Transverse colon (tissue), 4 donors: ENCODE results near the gene TNFAIP6.

Experiments
- POLR2A ChIP-seq: fragments of 450-650 bp; IDR thresholded peaks from one replicate; pipeline ENCODE4 v1.6.1; 2016; ENCODE audit warnings: antibody characterized with exemption, mild to moderate bottlenecking, moderate library complexity
- POLR2AphosphoS5 ChIP-seq, 3 donors: sonication (generic); formaldehyde crosslinking; IDR thresholded peaks; one replicate each; pipeline ENCODE4 v1.6.1; 2016; ENCODE audit warnings: antibody characterized with exemption in 3 of 3
- TF ChIP-seq, protein P1 (sequence below), 5 experiments: fragments of 200-600 bp in 3 of 5; fragments of 450-650 bp in 2 of 5; sonication (generic) in 3 of 5; IDR thresholded peaks; 1 replicate in 2 of 5; 2 replicates in 3 of 5; pipeline ENCODE4 v1.5.1; 2016 to 2017; ENCODE audit warnings: antibody characterized with exemption in 5 of 5, inconsistent platforms in 3 of 5, mild to moderate bottlenecking in 2 of 5, moderate library complexity in 1 of 5

DNA sequence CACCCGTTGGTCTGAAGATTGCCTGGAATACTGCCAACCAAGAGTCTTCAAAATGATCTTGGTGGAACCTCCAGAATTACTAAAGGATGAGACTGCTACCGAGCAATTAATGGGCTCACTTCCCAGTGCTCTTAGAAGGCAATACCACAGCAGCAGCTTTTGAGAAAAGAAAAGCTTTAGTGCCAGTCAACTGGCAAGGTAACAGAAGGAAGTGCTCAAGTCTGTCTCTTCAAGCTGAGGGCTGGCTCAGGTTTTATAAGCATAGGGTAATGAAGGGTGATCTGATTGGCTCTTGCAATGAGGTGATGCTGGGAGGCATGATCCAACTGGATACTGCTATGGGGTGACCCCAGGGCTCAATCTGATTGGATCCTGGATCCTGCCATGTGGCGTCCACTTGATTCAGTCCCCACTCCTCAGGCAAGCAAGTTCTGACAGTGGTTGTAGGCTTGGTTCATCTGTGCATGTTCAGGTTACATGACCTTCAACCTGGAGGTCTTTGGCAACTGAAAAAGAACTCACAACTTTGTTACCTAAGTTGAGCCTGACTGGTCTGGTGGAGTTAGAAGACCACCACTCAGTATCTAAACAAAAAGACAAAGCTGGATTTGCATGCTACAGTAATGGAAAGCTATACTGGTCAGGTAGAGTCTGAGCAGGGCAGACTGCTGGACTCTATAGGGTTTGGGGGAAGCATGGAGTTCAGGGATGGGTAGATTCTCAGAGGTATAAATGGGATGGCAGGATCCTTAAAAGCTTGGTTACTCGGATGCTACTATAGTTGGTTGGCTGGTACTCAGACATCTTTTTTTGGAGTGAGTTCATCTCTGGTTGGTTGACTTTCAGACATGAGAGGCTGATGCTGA is 38.4 kb downstream of the TNFAIP6 start:
- TF ChIP-seq POLR2AphosphoS5 (IDR thresholded peaks at IDR 0.05) (no peak), POLR2A (no peak)
- TF ChIP-seq, protein P1, sequence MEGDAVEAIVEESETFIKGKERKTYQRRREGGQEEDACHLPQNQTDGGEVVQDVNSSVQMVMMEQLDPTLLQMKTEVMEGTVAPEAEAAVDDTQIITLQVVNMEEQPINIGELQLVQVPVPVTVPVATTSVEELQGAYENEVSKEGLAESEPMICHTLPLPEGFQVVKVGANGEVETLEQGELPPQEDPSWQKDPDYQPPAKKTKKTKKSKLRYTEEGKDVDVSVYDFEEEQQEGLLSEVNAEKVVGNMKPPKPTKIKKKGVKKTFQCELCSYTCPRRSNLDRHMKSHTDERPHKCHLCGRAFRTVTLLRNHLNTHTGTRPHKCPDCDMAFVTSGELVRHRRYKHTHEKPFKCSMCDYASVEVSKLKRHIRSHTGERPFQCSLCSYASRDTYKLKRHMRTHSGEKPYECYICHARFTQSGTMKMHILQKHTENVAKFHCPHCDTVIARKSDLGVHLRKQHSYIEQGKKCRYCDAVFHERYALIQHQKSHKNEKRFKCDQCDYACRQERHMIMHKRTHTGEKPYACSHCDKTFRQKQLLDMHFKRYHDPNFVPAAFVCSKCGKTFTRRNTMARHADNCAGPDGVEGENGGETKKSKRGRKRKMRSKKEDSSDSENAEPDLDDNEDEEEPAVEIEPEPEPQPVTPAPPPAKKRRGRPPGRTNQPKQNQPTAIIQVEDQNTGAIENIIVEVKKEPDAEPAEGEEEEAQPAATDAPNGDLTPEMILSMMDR (IDR thresholded peaks at IDR 0.05), result no peak
